GM21723 (cell line): ENCODE results near the gene WASF3.

ENCODE experiments used
- ATAC-seq: cut with Tn5 transposase; IDR thresholded peaks from one replicate; pipeline ENCODE4 v1.9.1; 2021; ENCODE audit warnings: mild to moderate bottlenecking, moderate library complexity; ENCODE audit not compliant: unreplicated experiment

The WASF3 gene

DNA sequence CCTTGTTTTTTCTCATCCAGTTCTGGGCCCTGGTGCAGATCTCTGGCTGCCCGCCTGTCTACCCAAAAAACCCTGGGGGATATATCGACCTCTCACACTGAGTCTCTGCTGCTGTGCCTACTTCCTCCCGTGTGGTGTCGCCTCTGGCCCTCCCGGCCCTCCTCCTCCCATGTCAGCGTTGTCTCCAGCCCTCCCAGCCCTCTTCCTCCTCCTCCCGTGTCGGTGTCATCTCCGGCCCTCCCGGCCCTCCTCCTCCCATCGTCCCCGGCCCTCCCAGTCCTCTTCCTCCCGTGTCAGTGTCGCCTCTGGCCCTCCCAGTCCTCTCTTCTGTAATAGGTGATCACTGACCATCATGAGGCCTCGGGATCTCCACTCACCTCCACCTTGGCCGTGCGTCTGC is 121.3 kb downstream of the WASF3 start:
- no peak for ATAC-seq

DNA sequence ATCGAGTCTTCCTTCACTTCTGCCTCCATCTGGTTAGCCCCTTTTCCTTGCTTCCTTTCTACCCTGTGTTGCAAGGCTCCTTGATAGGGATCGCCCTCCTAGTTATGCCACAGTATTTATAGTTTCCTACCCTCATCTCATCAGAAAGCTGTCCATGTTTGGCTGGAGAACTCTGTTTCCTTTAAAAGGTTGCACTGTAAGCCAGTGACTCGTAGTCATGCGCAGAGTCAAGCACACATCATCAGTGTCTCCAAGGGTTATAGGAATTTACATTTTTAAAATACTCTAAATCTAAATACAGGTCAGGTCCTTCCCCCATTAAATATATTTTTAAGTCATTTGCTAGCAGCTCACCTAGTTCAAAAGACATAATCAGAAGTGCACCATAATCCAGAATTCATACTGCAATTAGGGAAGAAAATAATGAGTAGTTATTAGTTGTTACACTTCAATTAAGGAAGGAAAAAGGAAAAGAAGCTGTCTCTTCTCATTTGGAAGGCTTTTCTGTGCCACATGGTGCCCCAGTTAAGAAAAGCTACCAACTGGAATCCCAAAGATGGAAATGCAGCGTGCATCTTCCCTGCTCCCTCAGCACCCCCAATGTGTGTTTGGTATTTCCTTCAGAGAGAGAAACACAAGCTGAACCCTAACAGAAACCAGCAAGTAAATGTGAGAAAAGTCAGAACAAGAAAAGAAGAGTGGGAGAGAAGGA is 122.1 kb downstream of the WASF3 start:
- ATAC-seq: no peak

DNA sequence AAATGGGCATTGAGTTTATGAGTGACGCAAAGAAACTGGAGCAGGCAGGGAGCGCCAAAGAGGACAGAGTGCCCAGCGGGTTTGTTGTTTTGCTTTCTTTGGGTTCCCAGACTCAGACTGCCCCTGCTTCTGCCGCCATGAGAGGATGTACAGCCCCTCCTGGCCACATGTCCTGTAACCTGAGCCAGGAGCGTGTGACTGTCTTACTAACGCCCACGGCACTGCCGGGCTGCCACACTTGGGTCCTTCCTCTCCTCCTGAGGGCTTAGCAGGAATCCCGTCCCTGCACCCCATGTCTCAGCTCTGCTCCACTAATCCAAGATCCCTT is 122.6 kb downstream of the WASF3 start:
- no peak for ATAC-seq

DNA sequence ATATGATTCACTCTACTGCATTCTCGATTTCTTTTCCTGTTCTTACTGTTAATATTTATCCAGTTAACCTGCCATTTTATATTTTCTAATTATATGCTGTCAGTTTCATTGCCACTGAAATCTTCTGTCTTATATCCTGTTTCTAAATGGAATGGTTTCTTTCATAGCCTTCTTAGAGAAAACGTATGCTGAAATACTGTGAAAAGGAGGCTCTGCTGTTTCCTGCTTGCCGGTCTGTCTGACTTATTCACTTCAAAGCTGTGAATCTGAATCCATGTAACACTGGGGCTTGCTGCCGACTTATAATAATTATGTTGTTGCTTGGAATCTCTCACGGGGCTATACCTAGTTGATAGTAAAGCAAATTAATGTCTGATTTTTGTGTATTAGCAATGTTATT is 123.1 kb downstream of the WASF3 start:
- no peak for ATAC-seq

DNA sequence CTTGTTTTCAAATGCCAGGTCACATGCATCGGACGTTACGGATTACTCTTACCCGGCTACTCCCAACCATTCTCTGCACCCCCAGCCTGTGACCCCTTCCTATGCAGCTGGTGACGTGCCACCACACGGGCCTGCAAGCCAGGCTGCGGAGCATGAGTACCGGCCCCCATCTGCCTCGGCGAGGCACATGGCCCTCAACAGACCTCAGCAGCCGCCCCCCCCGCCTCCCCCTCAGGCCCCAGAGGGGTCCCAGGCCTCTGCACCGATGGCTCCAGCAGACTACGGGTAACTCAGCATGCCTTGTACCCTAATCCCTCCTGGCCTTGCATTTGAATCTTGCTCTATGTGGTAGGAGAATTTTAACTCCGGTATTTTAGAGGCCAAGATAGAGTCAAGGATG is 123.6 kb downstream of the WASF3 start:
- no peak for ATAC-seq

DNA sequence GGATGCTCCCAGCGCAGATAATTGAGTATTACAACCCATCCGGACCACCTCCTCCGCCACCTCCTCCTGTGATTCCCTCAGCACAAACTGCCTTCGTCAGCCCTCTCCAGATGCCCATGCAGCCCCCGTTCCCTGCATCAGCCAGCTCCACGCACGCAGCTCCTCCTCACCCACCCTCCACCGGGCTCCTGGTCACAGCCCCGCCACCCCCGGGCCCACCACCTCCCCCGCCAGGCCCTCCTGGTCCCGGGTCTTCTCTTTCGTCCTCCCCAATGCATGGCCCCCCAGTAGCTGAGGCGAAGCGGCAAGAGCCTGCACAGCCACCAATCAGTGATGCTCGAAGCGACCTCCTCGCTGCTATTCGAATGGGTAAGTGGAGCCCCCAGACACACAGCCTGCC is 125.1 kb downstream of the WASF3 start:
- no peak for ATAC-seq

DNA sequence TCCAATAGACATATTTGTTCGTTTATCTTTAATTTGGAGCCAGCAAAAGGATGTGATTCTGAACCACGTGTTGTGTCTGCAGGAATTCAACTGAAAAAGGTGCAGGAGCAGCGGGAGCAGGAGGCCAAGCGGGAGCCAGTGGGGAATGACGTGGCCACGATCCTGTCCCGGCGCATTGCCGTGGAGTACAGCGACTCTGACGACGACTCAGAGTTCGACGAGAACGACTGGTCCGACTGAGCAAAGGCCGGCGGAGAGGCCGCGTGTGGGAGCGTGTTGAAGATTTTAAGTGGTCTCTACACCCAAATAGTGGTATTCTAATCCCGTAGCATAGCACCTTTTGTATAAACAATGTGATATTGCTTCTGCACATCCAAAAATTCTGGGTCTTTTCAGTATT is 128.1 kb downstream of the WASF3 start:
- ATAC-seq: no peak

DNA sequence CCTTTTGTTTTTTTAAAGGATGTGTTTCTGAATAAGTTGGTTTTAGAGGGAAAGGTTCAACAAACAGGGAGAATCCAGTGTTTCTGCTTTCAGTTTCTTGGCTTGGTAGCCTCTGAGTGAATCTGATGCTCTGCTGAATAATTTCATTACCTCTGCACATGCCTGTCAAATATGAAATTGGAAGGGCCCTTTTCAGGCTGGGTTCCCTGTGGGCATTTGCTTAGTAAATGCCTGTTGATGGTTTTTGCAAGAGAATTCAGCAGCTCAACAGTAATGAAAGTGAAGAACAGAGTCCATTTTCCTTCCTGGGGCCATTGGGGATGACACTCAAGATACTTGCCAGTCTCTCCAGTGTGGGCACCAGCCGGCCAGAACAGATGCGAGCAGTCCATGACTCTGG is 128.8 kb downstream of the WASF3 start:
- no peak for ATAC-seq

DNA sequence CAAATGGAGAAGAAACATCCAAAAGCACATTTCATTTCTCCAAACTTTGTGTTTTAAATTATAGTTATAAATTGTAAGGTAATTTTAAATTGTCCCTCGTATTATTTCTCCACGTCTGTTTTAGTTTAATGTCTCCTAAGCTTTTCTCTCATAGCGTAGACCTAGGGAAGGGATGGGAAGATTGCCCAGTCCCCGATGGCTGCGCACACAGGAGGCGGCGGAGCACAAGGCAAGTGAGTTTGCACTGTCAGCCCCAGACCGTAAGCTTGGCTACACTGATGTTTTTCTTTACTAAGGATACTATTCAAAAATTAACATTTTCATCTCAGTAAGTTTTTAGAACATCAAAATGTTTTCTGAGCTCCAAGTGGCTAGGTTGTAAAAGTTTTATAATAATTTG is 130.8 kb downstream of the WASF3 start:
- ATAC-seq: no peak

DNA sequence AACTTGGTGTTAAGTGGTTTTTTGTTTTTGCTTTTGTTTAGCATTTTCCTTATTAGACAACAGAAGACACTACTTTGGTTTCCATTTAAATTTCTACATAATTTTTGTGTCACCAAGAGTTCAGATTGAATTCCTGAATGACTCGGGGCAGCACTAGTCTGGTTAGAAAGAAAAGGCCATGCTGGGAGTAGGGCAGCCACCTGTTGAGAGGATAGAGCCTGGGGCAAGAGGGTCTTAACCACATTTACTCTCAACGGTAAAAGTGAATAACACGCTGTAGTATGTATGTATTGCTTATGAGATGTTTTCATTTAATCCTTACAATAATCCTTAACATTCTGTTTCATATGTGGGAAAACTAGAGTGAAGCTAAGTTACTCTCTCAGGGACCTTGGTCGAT is 131.5 kb downstream of the WASF3 start:
- ATAC-seq: no peak

DNA sequence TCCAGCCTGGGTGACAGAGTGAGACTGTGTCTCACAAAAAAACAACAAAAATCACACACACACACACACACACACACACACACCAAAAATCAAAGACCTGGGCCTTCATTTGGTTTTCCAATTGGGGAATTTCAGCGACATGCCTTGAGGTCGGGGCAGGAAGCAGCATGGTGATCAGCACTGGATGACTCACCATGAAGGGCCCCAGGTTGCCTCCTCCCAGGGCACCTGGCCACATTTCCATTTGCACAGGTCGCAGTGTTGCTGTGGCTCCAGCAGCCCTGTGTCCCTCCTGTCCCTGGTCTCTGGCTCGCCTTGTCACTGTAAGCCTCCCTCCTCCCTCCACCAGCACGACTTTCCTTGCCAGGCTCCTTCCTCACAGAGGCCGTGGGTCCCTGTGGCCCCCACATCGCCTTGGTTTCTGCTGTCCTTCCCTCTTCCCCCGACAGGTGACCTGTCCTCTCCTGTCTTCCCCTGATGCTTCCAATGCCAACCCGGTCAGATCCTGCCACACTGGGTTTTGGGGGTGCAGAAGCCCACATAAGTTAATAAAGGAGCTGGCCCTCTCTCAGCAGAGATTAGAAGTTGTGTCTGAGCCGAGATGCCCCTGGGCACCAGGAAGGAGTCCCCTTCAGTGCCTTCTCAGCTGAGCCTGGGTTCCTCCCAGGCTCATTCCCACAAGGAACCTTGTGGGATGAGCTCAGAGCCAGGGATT is 136.4 kb downstream of the WASF3 start:
- no peak for ATAC-seq

DNA sequence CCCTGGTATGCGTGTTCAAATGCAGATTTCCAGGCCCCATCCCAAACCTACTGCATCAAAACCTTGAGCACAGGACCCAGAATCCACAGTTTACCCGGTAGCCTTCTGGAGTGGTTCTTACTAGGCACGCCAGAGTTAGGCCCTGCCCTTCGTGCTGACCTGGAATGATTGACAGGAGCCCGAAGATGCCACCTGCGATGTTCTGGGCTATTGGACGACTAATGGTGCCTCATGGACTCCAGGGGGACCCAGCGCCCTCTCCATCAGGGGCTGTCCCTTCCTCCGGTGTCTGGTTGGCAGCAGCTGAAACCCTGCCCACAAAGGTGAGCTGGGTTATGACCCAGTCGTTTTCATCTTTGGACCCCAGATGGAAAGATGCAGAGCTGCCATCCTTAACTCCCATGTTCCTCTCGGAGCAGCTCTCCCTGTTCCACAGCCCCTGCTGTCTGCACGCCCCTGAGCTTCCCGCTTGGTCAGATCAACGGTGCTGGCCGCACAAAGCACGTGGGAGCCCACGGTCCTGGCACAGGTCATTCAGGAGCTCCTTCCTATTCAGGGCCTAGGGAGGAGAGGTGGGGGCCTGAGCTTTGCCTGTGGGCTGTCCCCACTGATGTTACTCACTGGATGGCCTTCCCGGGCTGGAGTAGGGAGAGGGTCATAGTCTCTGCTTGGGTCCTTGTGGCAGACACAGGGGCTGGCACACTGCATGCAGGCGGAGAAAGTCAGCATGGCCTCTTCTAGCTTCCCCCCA is 137.3 kb downstream of the WASF3 start:
- no peak for ATAC-seq

DNA sequence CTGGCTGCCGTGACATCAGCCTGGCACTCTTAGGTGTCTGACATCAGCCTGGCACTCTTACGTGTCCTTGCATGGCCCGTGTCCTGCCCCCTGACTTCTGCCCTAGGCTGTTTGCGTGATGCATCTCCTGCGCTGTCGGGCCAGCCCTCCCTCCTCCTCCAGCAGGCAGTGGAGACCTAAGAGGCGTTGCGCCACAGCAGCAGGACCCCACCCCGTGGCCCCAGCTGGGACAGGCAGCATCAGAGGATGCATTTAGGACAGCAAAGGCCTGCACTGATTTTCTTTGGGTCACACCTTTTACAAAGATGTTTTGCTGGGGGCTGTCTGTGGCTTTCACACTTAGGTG is 137.8 kb downstream of the WASF3 start:
- no peak for ATAC-seq

DNA sequence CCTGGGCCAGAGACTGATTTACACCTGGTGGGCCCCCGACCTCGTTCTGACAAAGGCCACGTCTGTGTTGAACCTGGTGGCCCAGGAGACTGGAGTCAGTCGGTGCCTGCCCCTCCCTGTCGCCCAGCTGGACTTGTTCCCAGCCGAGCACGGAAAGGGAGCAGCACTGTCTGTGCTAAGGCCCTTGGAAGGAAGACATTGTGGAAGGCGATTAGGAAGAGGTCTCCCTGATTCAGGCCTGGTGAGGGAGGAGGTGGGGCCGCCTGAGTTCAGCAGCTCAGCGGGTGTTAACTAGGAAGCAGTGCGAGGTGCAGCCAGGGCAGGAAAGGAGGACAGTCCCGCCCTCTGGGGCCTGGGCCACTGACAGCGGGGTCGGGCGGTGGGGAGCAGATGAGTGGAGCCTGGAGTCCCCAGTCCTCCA is 138.4 kb downstream of the WASF3 start:
- ATAC-seq: no peak

DNA sequence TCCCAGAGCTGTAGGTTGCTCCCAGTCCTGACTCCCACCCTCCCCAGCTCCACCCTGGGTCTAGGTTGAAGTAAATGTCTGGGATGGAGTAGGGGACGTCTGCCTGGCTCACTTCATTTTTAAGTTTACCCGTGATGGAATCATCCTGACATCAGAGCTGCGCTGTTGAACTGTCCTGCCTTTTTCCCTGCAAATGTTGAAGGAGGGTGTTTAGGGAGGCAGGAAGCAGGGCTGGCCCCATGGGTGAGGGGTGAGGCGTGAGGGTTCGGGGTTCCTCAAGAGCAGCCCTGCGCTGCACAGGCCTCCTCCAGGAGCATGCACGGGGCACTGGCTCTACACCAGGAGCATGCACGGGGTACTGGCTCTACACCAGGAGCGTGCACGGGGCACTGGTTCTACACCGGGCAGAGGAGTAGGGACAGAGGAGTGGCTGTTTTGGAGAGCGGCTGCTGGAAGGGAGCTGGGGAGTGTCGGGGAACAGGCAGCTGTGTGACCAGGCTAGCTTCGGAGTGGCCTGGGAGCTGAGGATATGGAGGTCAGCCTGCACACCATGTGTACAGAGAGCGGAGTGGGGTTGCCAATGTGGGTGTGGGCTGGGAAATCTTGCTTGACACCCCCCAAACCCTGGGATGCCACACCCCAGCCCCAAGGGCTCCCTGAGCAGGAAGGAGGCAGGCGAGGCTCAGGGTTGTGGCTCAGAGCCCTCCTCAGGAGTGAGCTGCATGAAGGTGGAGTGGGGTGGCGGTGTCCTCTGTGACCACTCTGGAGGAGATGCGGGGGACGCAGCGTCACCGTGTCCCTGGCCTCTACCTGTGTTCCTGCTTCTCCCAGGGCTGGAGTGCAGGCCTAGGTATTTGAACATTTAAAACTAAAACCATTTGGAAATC is 139.8 kb downstream of the WASF3 start:
- no peak for ATAC-seq

DNA sequence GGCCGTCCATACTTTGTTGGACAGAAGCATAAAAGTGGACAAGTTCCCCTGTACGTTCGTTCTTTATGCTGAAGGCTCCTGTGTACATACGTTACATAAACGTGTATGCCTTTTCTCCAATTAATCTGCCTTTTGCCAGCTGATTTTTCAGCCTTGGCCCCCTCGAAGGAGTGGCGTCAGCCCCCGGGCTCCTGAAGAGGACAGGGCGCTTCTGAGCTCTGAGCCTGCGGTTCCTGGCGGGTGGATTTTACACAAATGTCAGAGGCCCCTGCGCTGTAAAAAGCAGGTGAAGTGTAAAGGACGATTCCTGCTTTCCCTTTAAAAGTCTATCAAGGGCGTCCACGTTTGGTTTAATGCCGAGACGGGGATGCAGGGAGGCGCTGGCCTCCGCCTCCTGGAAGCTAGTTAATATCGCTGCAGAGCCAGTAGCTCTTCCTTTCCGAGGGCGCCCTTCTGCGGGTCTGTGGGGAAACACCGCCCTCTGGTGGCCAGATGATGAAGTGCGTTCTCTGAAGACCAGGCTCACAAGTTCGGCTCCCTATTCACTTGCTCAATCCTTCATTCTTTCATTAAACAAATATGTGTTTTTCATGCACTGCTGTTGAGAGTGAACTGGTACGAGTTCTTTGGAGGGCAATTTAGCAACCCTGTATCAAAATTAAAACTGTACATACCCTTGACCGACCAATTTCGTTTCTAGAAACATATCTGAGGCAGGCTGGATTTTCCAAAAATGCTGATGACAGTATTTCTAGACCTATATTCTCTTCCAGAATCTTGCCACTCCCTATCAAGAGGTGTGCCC is 141.1 kb downstream of the WASF3 start:
- peak; percentile 79 for ATAC-seq

DNA sequence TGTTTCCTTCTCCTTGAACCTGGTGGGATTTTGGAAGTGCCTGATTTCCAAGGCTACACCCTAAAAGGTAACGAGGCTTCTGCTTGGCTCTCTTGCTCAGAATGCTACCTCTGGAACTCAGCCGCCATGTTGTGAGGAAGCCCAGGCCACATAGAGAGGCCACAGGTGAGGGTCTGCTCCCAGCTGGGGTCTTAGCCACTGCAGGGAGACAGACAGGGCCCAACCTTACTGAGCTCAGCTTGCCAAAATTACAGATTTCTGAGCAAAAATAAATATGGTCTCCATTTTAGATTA is 141.7 kb downstream of the WASF3 start:
- ATAC-seq: no peak

DNA sequence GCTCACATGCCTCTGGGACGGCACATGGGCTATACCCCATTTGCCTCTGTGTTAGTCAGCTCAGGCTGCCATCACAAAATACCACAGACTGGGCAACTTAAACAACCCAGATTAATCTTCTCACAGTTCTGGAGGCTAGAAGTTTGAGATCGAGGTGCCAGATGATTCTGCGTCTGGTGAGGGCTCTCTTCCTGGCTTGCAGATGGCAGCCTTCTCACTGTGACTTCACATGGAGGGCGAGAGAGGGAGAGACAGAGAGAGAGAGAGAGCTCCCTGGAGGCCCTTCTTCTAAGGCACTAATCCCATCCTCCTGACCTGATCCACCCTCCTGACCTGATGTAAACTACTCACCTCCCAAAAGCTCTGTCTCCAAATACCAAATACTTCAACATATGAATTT is 148.1 kb downstream of the WASF3 start:
- ATAC-seq: no peak

DNA sequence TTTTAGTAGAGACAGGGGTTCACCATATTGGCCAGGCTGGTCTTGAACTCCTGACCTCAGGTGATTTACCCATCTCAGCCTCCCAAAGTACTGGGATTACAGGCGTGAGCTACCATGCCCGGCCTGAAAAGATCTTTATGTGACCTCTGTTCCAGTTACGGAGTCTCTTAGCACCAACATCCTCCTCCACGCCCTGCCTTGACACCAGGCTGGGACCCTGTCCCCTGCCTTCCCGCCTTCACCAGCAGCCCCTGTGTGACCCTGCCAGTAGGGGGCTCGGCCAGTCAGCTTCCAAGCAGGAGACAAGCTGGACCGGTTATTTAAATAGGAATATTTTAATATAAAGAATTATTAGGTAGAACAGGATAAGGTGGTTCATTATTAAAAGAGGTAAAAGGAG is 148.9 kb downstream of the WASF3 start:
- no peak for ATAC-seq

DNA sequence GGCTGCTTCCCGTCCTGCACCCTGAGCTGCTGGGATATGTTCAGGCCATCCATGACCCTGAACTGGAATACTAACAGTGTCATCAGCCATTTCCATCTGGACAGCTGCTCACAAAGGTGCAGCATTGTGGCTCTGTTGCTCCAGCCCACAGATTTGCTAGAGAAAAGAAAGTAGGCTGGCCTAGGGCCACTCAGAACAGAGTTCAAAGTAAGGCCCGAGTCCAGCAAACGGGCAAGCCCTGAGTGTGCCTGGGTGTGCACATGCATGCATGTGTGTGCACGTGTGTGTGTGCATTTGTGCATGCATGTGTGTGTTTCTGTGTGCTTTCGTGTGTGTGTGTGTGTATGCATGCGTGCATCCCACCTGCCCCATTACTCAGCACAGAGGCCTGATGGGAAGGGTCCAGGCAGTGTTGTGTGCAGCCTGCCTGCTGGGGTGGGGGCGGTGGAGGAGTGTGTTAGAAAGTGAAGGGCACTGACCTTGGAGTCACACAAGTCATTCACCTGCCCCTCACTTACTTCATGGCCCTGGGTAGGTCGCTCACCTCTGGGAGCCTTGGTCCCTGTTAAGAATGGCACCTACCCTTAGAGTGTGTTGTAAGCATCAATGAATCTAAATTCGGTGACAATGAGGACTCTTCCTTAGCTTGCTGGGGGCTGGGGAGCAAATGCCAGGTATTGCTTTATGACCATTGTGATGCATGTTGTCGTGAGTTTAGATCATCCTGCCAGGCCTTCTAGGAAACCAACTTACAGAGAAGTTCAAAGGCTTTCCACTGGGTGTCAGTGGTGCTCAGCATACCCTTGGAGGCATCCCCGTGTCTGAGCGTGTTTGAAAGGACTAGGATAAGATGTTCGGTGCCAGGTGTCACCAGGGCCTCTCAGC is 149.9 kb downstream of the WASF3 start:
- ATAC-seq: no peak
